Breast epithelium (tissue), 3 donors: ENCODE measurements around the gene SERTAD1.

Experiments used
- POLR2AphosphoS5 ChIP-seq, 3 donors: sonication (generic); formaldehyde crosslinking; IDR thresholded peaks; one replicate each; pipeline ENCODE4 v1.6.1; 2017; ENCODE audit warnings: antibody characterized with exemption in 3 of 3
- TF ChIP-seq, protein P1 (sequence below), 3 donors: fragments of 450-650 bp; IDR thresholded peaks; one replicate each; pipeline ENCODE4 v1.5.1; 2016 to 2017; ENCODE audit warnings: antibody characterized with exemption in 3 of 3, mild to moderate bottlenecking in 3 of 3, moderate library complexity in 3 of 3

DNA sequence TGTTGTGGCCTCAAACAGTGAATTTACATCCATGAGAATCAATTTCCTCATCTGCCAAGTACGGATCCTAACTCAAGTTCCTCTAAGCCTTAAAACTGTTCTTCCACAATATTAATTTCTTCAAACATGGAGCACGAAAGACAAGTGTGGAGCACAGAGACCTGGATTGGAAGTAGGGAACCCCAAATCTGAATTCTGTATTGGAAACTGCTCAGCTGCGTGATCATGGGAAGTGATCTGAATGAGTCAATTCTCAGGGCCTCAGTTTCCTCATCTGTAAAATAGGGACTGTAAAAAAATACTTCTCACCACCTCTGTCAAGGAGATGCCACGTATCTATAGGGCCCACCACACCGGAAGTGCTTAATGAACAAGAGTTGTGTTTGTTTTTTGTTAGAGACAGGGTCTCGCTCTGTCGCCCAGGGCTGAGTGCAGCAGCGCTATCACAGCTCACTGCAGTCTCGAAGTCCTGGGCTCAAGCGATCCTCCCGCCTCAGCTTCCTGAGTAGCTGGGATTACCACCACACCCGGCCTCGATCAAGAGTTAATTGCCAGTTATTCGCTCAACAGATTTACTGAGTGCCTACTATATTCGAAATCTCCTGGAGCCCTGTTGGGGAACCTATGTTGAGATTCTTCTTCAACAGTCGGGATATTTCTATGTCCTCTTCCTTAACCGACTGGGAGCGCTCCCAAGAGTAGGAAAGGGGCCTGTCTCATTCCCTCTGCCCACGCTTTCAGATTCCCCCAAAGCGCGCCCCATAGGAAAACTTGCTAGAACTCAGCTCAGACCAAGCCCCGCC, 16.7 kb upstream of the SERTAD1 start:
- TF ChIP-seq, protein P1, sequence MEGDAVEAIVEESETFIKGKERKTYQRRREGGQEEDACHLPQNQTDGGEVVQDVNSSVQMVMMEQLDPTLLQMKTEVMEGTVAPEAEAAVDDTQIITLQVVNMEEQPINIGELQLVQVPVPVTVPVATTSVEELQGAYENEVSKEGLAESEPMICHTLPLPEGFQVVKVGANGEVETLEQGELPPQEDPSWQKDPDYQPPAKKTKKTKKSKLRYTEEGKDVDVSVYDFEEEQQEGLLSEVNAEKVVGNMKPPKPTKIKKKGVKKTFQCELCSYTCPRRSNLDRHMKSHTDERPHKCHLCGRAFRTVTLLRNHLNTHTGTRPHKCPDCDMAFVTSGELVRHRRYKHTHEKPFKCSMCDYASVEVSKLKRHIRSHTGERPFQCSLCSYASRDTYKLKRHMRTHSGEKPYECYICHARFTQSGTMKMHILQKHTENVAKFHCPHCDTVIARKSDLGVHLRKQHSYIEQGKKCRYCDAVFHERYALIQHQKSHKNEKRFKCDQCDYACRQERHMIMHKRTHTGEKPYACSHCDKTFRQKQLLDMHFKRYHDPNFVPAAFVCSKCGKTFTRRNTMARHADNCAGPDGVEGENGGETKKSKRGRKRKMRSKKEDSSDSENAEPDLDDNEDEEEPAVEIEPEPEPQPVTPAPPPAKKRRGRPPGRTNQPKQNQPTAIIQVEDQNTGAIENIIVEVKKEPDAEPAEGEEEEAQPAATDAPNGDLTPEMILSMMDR (IDR thresholded peaks at IDR 0.05), result no peak
- no peak for TF ChIP-seq POLR2AphosphoS5 (IDR thresholded peaks at IDR 0.05)
